Caco-2 (cell line): ENCODE measurements around the gene PTDSS2. TPM values are rescaled to one million over a fixed set of nuclear protein-coding genes. Genes with fewer than 3 reads are reported as not detected.
A peak's percentile ranks its signal among the peaks of the same experiment; 100 is the strongest.

Source experiments
- BruUV-seq: library from RNA; stranded (reverse); fragments of 400-500 nt; replicated peaks from 2 replicates; lab custom pipeline; 2021; lab: Mats Ljungman, UMichigan
- CTCF ChIA-PET: fragments of 300-600 bp; sonication (Branson Sonifier 250); formaldehyde crosslinking; loops from one replicate; lab custom pipeline; 2022; ENCODE audit warnings: antibody characterized with exemption; lab: Charles Lee
- POLR2A ChIA-PET: fragments of 300-600 bp; sonication (Branson Sonifier 250); formaldehyde crosslinking; loops from one replicate; lab custom pipeline; 2022; ENCODE audit warnings: antibody characterized with exemption; lab: Charles Lee
- DNase-seq, 2 experiments: peaks; one replicate each; pipeline versions ENCODE4 v3.0.0 to v3.0.0-alpha.2; 2020 to 2022
- H3K27me3 ChIP-seq: replicated peaks from 2 replicates; pipeline ENCODE4 v1.6.0; 2011; ENCODE audit warnings: low read length; ENCODE audit not compliant: control insufficient read depth, insufficient read depth
- H3K36me3 ChIP-seq: 2 replicates; pipeline ENCODE4 v1.5.1; 2011; ENCODE audit warnings: low read length; ENCODE audit not compliant: control insufficient read depth, insufficient read depth
- H3K4me1 ChIP-seq: fragments of 250-450 bp; sonication (Bioruptor Pico); 2 replicates; pipeline ENCODE4 v1.5.1; 2020; ENCODE audit warnings: mild to moderate bottlenecking
- H3K4me3 ChIP-seq: 2 replicates; pipeline ENCODE4 v1.5.1; 2011; ENCODE audit warnings: low read depth, mild to moderate bottlenecking, control low read depth, low read length
- H3K9me3 ChIP-seq: fragments of 250-450 bp; sonication (Bioruptor Pico); 2 replicates; pipeline ENCODE4 v1.5.1; 2020; ENCODE audit warnings: mild to moderate bottlenecking, moderate library complexity
- H3K27ac Mint-ChIP-seq: one replicate; pipeline ENCODE4 v1.8.0; 2022; ENCODE audit warnings: mixed read lengths; ENCODE audit not compliant: unreplicated experiment
- H3K27me3 Mint-ChIP-seq: one replicate; pipeline ENCODE4 v1.8.0; 2022; ENCODE audit warnings: mixed read lengths; ENCODE audit not compliant: insufficient read depth, unreplicated experiment
- H3K36me3 Mint-ChIP-seq: one replicate; pipeline ENCODE4 v1.8.0; 2022; ENCODE audit warnings: mild to moderate bottlenecking, mixed read lengths; ENCODE audit not compliant: insufficient read depth, unreplicated experiment
- H3K4me1 Mint-ChIP-seq: one replicate; pipeline ENCODE4 v1.8.0; 2022; ENCODE audit warnings: low read depth, mixed read lengths; ENCODE audit not compliant: unreplicated experiment
- H3K4me3 Mint-ChIP-seq: one replicate; pipeline ENCODE4 v1.8.0; 2022; ENCODE audit warnings: mild to moderate bottlenecking, moderate library complexity, mixed read lengths; ENCODE audit not compliant: unreplicated experiment
- H3K9me3 Mint-ChIP-seq: one replicate; pipeline ENCODE4 v1.8.0; 2022; ENCODE audit warnings: mixed read lengths; ENCODE audit not compliant: unreplicated experiment
- intact Hi-C: fragments of 100-400 bp; cut with micrococcal nuclease; formaldehyde crosslinking; loops from one replicate; pipeline ENCODE4 v1.10.0; 2022; ENCODE audit not compliant: unreplicated experiment
- total RNA-seq: library from RNA; stranded (reverse); gene quantifications from 2 replicates; pipeline ENCODE4 v1.2.3, GENCODE V29; 2022
- TF ChIP-seq, protein P1 (sequence below), 2 experiments: fragments of 200-600 bp in 1 of 2; IDR thresholded peaks; 1 replicate in 1 of 2; 2 replicates in 1 of 2; pipeline versions ENCODE4 v1.5.1 to v1.8.0; 2011 to 2022; ENCODE audit warnings: antibody characterized with exemption in 1 of 2, control low read depth in 1 of 2, inconsistent platforms in 1 of 2, low read depth in 1 of 2, low read length in 1 of 2, mild to moderate bottlenecking in 1 of 2, moderate library complexity in 1 of 2; ENCODE audit not compliant: insufficient read depth in 1 of 2, severe bottlenecking in 1 of 2, unreplicated experiment in 1 of 2

Gene PTDSS2
- total RNA-seq, 1 experiment from 2014 or later = 44.3 TPM

DNA sequence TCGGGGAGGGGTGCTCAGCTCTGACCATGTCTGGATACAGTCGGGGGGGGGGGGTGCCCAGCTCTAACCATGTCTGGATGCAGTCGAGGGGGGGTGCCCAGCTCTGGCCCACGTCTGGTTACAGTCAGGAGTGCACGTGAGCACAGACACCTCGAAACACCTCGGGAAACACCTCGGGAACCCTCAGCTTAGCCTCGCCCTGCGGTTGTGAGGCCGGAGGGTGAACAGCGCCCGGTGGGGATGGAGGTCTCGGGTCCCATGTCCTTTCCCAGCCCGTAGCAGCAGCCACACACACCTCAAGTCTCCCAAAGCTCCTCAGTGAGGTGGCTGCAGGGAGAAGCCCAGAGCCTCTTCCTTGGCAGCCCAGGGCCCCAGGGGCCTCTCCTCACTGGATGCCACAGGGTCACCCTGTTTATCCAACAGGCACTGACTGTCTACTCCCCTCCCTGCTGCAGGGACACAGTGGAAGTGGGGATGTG is 37.4 kb upstream of the PTDSS2 start:
- BruUV-seq = no TSS peak
- H3K4me1 ChIP-seq = peaks cover 23% of the 10 kb centered on the region
- no peak overlapping the region for H3K4me3 ChIP-seq
- ChIA-PET POLR2A (no interaction called here), CTCF (interaction anchor here (2.2 kb wide), 1 partner anchor 36 kb away, joined by 7 read pairs; no protein-coding TSS in a partner anchor)
- Mint-ChIP-seq H3K9me3 (no peaks in the 10 kb centered on the region), H3K27ac (no peak overlapping the region), H3K36me3 (peaks cover 50% of the 10 kb centered on the region), H3K4me3 (no peak overlapping the region), H3K27me3 (no peaks in the 10 kb centered on the region), H3K4me1 (peaks cover 8% of the 10 kb centered on the region)
- DNase-seq = peak in 1 of 2 experiments; percentile 9
- peaks cover 5% of the 10 kb centered on the region for H3K36me3 ChIP-seq
- no peaks in the 10 kb centered on the region for H3K27me3 ChIP-seq
- intact Hi-C loops = no loop called here
- TF ChIP-seq, protein P1, sequence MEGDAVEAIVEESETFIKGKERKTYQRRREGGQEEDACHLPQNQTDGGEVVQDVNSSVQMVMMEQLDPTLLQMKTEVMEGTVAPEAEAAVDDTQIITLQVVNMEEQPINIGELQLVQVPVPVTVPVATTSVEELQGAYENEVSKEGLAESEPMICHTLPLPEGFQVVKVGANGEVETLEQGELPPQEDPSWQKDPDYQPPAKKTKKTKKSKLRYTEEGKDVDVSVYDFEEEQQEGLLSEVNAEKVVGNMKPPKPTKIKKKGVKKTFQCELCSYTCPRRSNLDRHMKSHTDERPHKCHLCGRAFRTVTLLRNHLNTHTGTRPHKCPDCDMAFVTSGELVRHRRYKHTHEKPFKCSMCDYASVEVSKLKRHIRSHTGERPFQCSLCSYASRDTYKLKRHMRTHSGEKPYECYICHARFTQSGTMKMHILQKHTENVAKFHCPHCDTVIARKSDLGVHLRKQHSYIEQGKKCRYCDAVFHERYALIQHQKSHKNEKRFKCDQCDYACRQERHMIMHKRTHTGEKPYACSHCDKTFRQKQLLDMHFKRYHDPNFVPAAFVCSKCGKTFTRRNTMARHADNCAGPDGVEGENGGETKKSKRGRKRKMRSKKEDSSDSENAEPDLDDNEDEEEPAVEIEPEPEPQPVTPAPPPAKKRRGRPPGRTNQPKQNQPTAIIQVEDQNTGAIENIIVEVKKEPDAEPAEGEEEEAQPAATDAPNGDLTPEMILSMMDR (IDR thresholded peaks at IDR 0.05; ENCODE audit: insufficient read depth in 1 of 2, low read depth in 1 of 2, low read length in 1 of 2, severe bottlenecking in 1 of 2, unreplicated experiment in 1 of 2) = no peak
- H3K9me3 ChIP-seq = no peaks in the 10 kb centered on the region; the same call in 1 of the 2 replicates

DNA sequence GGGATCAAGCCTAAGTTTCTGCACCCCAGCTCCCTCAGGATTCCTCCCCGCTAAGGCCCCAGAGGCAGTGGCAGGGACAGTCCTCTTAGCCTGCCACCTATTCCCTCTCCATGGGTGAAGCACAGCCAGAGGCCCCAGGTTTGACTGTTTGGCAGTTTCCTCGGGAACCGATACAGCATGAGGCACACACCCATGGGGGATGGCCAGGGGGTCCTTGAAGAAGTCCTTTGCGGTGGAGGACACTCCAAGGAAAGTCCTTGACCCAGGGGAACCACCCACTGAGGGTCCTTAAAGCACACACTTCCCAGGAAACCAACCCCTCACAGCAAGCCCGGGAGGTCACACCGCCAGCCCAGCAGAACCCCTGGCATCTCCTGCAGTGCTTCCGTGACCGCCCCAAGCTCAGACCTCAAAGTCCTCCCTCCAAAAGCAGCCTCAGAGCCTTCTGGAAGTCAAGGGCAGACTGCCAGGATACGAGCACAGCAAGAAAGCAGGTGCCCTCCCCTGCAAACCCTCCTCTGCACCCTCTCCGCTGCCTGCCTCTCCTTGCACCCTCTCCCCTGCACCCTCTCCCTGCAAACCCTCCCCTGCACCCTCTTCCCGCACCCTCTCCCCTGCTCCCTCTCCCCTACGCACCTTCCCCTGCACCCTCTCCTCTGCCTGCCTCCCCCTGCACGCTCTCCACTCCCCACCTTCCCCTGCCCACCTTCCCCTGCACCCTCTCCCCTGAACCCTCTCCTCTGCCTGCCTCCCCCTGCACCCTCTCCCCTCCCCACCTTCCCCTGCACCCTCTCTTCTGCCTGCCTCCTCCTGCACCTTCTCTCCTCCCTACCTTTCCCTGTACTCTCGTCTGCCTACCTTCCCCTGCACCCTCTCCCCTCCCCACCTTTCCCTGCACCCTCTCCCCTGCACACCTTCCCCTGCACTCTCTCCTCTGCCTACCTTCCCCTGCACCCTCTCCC is 36.7 kb upstream of the PTDSS2 start:
- TF ChIP-seq, protein P1 (IDR thresholded peaks at IDR 0.05; ENCODE audit: insufficient read depth in 1 of 2, low read depth in 1 of 2, low read length in 1 of 2, severe bottlenecking in 1 of 2, unreplicated experiment in 1 of 2) = no peak
- Mint-ChIP-seq H3K9me3 (no peaks in the 10 kb centered on the region), H3K4me1 (peaks cover 11% of the 10 kb centered on the region), H3K36me3 (peaks cover 50% of the 10 kb centered on the region), H3K27ac (no peak overlapping the region), H3K4me3 (no peak overlapping the region), H3K27me3 (no peaks in the 10 kb centered on the region)
- Histone ChIP-seq H3K4me3 (no peak overlapping the region), H3K27me3 (no peaks in the 10 kb centered on the region), H3K4me1 (peaks cover 28% of the 10 kb centered on the region), H3K36me3 (peaks cover 5% of the 10 kb centered on the region), H3K9me3 (no peaks in the 10 kb centered on the region)
- BruUV-seq = no TSS peak
- intact Hi-C loops = no loop called here
- ChIA-PET POLR2A (no interaction called here), CTCF (interaction anchor here (0.6 to 2.2 kb wide), 2 partner anchors 35 to 36 kb away, joined by 5 to 7 read pairs; no protein-coding TSS in a partner anchor)
- peak in 1 of 2 experiments; percentile 14 for DNase-seq

DNA sequence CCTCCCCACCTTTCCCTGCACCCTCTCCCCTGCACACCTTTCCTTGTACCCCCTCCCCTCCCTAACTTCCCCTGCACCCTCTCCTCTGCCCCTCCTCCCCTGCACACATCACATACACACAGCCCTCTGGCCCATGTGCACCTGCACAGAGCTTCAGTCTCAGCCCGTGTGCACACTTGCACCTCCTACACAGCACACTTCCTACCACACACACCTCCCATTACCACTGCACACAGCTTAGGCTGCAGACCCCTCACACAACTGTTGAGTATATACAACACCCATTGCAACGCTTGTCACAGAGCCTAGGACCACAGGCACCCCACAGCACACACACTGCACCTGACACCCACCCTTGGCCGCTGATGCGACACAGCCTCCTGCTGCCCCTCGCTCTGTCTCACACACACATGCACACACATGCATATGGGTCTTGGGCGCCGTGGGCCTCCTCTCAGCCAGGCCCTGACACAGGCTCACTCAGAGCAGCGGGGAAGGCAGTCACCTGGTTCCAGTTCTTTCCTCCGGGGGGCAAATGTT is 35.7 kb upstream of the PTDSS2 start:
- H3K4me1 ChIP-seq = peaks cover 27% of the 10 kb centered on the region
- H3K27me3 ChIP-seq = no peaks in the 10 kb centered on the region
- peaks cover 43% of the 10 kb centered on the region for H3K36me3 Mint-ChIP-seq
- no peak for DNase-seq
- intact Hi-C loops = no loop called here
- ChIA-PET CTCF (interaction anchor here (0.6 kb wide), 1 partner anchor 35 kb away, joined by 5 read pairs; no protein-coding TSS in a partner anchor), POLR2A (interaction anchor here (1.0 kb wide), 1 partner anchor 207 kb away, joined by 3 read pairs; the partner anchor contains the start of genes BET1L and RIC8A)
- no peaks in the 10 kb centered on the region for H3K27me3 Mint-ChIP-seq
- TF ChIP-seq, protein P1 (IDR thresholded peaks at IDR 0.05; ENCODE audit: insufficient read depth in 1 of 2, low read depth in 1 of 2, low read length in 1 of 2, severe bottlenecking in 1 of 2, unreplicated experiment in 1 of 2) = no peak
- no peaks in the 10 kb centered on the region for H3K9me3 ChIP-seq
- no peaks in the 10 kb centered on the region for H3K9me3 Mint-ChIP-seq
- H3K4me1 Mint-ChIP-seq = peaks cover 11% of the 10 kb centered on the region
- H3K4me3 Mint-ChIP-seq = no peak overlapping the region
- BruUV-seq = no TSS peak
- no peaks in the 10 kb centered on the region; the same call in 1 of the 2 replicates for H3K36me3 ChIP-seq
- peak overlapping the region; percentile 39 for H3K27ac Mint-ChIP-seq
- H3K4me3 ChIP-seq = no peak overlapping the region
